ENCODE results near the gene ITGA7. TPM values are rescaled to one million over a fixed set of nuclear protein-coding genes. Genes with fewer than 3 reads are reported as not detected.

ITGA7 gene
- total and polyA plus RNA-seq, 2 experiments from 2014 or later = 2.0 to 7.2 TPM

DNA sequence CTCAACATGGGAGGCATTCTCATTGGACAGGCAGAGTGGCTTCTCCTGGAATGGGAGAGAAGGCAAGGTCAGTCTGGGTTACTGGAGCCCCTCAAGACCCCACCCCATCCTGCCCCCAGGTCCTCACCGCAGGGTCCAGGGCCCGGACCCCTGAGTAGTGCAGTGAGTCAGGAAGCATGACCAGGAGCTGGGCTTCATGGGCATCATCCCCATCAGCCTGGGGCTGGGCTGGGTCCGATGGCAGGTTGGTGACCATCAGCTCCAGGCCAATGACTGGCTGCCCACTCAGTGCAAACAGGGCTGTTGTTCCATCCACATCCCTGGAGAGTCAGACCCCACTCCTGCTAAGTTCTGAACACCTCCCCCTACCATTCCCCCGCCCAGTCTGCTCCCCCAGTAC lies 13.1 kb downstream of the ITGA7 start:
- no peaks in the 10 kb centered on the region for H3K9me2 ChIP-seq (ENCODE audit: insufficient read depth)
- H3K4me3 ChIP-seq = no peak overlapping the region
- H3K9me3 ChIP-seq (ENCODE audit: low read depth) = no peaks in the 10 kb centered on the region
- no peak overlapping the region for H3K9ac ChIP-seq
- in situ Hi-C loops (cut with MboI) = no loop called here
- no peak overlapping the region for H2AFZ ChIP-seq
- H4K20me1 ChIP-seq (ENCODE audit: insufficient read depth) = no peaks in the 10 kb centered on the region
- no peaks in the 10 kb centered on the region for H3K36me3 ChIP-seq (ENCODE audit: low read depth)
- WGBS, 2 experiments (ENCODE audit: low coverage in 1 of 2, low lambda C conversion rate in 2 of 2, missing lambda C conversion rate in 2 of 2) = 78 to 83% methylated on average over 4 of the region's 4 CpGs
- DNase-seq = no peak
- H3K27ac ChIP-seq = no peak overlapping the region
- no peaks in the 10 kb centered on the region for H3F3A ChIP-seq (ENCODE audit: insufficient read depth)
- H3K4me1 ChIP-seq (ENCODE audit: insufficient read depth) = no peaks in the 10 kb centered on the region
- H3K79me2 ChIP-seq (ENCODE audit: insufficient read depth) = no peaks in the 10 kb centered on the region
- no peaks in the 10 kb centered on the region for H3K27me3 ChIP-seq (replicated peaks; ENCODE audit: insufficient read depth)
- TF ChIP-seq EZH2 (IDR thresholded peaks at IDR 0.05; ENCODE audit: insufficient read depth, poor library complexity, severe bottlenecking) = no peak
- no peak for TF ChIP-seq EZH2phosphoT487 (IDR thresholded peaks at IDR 0.05; ENCODE audit: insufficient read depth, low read depth)
- no peak overlapping the region for H3K4me2 ChIP-seq (ENCODE audit: unreplicated experiment)

DNA sequence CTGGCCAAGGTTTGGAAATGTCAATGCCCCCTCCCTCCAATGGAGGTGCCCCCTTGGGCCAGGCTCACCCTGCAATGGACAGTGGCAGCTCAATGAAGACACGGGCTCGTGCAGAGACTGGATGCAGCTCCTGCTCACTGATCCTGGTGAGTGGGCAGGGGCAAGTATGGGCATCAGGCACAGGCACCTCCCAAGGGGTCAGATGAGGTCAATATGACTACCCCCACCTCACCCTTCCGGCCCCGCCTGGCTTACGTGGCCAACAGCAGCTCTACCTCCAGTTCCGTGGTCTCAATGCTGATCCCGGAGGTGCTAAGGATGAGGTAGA lies 13.6 kb downstream of the ITGA7 start:
- Histone ChIP-seq H3K4me2 (ENCODE audit: unreplicated experiment) (no peak overlapping the region), H3F3A (ENCODE audit: insufficient read depth) (no peaks in the 10 kb centered on the region), H3K4me3 (no peak overlapping the region), H3K27me3 (replicated peaks; ENCODE audit: insufficient read depth) (no peaks in the 10 kb centered on the region), H3K9me3 (ENCODE audit: low read depth) (no peaks in the 10 kb centered on the region), H3K79me2 (ENCODE audit: insufficient read depth) (no peaks in the 10 kb centered on the region), H3K27ac (no peak overlapping the region), H3K4me1 (ENCODE audit: insufficient read depth) (no peaks in the 10 kb centered on the region), H4K20me1 (ENCODE audit: insufficient read depth) (no peaks in the 10 kb centered on the region), H3K9me2 (ENCODE audit: insufficient read depth) (no peaks in the 10 kb centered on the region), H2AFZ (no peak overlapping the region), H3K9ac (no peak overlapping the region), H3K36me3 (ENCODE audit: low read depth) (no peaks in the 10 kb centered on the region)
- 87 to 94% methylated on average over 7 of the region's 7 CpGs for WGBS, 2 experiments (ENCODE audit: low coverage in 1 of 2, low lambda C conversion rate in 2 of 2, missing lambda C conversion rate in 2 of 2)
- no peak for DNase-seq
- in situ Hi-C loops (cut with MboI) = no loop called here
- no peak for TF ChIP-seq EZH2phosphoT487 (IDR thresholded peaks at IDR 0.05; ENCODE audit: insufficient read depth, low read depth)
- no peak for TF ChIP-seq EZH2 (IDR thresholded peaks at IDR 0.05; ENCODE audit: insufficient read depth, poor library complexity, severe bottlenecking)

DNA sequence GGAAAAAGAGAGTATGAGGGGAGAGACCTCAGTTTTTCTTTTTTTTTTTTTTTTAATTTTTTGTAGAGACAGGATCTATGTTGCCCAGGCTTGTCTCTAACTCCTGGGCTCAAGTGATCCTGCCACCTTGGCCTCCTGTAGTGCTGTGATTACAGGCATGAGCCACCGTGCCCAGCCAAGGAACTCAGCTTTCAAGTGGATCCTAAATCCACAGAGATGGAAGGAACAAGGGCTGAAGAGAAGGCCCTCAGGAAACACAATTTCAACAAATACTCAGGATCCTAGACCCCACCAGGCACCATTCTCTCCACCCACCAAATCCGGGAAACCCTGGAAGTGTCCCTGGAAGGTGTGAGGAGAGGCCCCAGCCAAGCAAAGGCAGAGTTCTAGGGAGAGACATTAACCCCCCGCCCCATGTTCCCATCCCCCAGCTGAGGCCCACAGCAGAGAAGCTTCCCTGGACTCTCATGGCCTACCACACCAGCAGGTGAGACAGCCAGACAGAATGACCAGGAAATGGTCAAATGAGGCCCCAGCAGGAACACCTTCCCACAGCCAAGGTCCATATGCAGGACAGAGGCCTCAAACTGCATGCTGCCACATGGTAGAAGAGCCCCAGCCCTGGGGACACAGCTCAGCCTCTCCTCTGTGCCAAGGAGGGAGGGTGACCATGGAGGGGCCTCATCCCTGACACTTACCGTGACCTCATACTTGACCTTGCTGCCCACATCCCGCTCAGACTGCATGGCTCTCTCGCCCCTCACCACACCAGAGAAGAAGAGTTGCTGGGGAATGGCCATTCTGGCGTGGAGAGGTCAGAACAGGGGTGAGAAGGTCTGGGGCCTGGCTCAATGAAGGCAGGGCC lies 14.1 kb downstream of the ITGA7 start:
- Histone ChIP-seq H3K4me3 (no peak overlapping the region), H3K4me1 (ENCODE audit: insufficient read depth) (no peaks in the 10 kb centered on the region), H3K36me3 (ENCODE audit: low read depth) (no peaks in the 10 kb centered on the region), H2AFZ (no peak overlapping the region), H4K20me1 (ENCODE audit: insufficient read depth) (no peaks in the 10 kb centered on the region), H3K79me2 (ENCODE audit: insufficient read depth) (no peaks in the 10 kb centered on the region), H3F3A (ENCODE audit: insufficient read depth) (no peaks in the 10 kb centered on the region), H3K27me3 (replicated peaks; ENCODE audit: insufficient read depth) (no peaks in the 10 kb centered on the region), H3K4me2 (ENCODE audit: unreplicated experiment) (no peak overlapping the region), H3K9me2 (ENCODE audit: insufficient read depth) (no peaks in the 10 kb centered on the region), H3K9me3 (ENCODE audit: low read depth) (no peaks in the 10 kb centered on the region), H3K27ac (no peak overlapping the region), H3K9ac (no peak overlapping the region)
- WGBS, 2 experiments (ENCODE audit: low coverage in 1 of 2, low lambda C conversion rate in 2 of 2, missing lambda C conversion rate in 2 of 2) = 82 to 86% methylated on average over 7 of the region's 7 CpGs
- no peak for TF ChIP-seq EZH2phosphoT487 (IDR thresholded peaks at IDR 0.05; ENCODE audit: insufficient read depth, low read depth)
- no peak for TF ChIP-seq EZH2 (IDR thresholded peaks at IDR 0.05; ENCODE audit: insufficient read depth, poor library complexity, severe bottlenecking)
- in situ Hi-C loops (cut with MboI) = no loop called here
- DNase-seq = no peak

- H2AFZ ChIP-seq = no peak overlapping the region
- H3K9ac ChIP-seq = no peak overlapping the region
- no peaks in the 10 kb centered on the region for H4K20me1 ChIP-seq (ENCODE audit: insufficient read depth)
- no peaks in the 10 kb centered on the region for H3K36me3 ChIP-seq (ENCODE audit: low read depth)
- H3K79me2 ChIP-seq (ENCODE audit: insufficient read depth) = no peaks in the 10 kb centered on the region
- no peak for DNase-seq
- no peak overlapping the region for H3K4me2 ChIP-seq (ENCODE audit: unreplicated experiment)
- H3K27ac ChIP-seq = no peak overlapping the region
- H3K27me3 ChIP-seq (replicated peaks; ENCODE audit: insufficient read depth) = no peaks in the 10 kb centered on the region
- H3K4me1 ChIP-seq (ENCODE audit: insufficient read depth) = no peaks in the 10 kb centered on the region
- in situ Hi-C loops (cut with MboI) = no loop called here
- TF ChIP-seq EZH2 (IDR thresholded peaks at IDR 0.05; ENCODE audit: insufficient read depth, poor library complexity, severe bottlenecking) (no peak), EZH2phosphoT487 (IDR thresholded peaks at IDR 0.05; ENCODE audit: insufficient read depth, low read depth) (no peak)
- H3F3A ChIP-seq (ENCODE audit: insufficient read depth) = no peaks in the 10 kb centered on the region
- no peak overlapping the region for H3K4me3 ChIP-seq
- H3K9me2 ChIP-seq (ENCODE audit: insufficient read depth) = no peaks in the 10 kb centered on the region
- H3K9me3 ChIP-seq (ENCODE audit: low read depth) = no peaks in the 10 kb centered on the region
- WGBS, 2 experiments (ENCODE audit: low coverage in 1 of 2, low lambda C conversion rate in 2 of 2, missing lambda C conversion rate in 2 of 2) = 79 to 86% methylated on average over 11 to 12 of the region's 12 CpGs
Observed at GRCh38 chr12:55692631-55693322, 14.9 kb downstream of the ITGA7 start.

Measured in GM23248 (cell line).